ENCODE results near the gene ARHGAP28.
"Not testable (repeated sequence)": the region's sequence is repeated elsewhere in the genome, so short reads cannot be mapped to it uniquely, and the experiment has no call there.

Gene ARHGAP28

GRCh38 chr18:6776188-6776587 is 46.7 kb downstream of the ARHGAP28 start:
- no peak for DNase-seq

DNA sequence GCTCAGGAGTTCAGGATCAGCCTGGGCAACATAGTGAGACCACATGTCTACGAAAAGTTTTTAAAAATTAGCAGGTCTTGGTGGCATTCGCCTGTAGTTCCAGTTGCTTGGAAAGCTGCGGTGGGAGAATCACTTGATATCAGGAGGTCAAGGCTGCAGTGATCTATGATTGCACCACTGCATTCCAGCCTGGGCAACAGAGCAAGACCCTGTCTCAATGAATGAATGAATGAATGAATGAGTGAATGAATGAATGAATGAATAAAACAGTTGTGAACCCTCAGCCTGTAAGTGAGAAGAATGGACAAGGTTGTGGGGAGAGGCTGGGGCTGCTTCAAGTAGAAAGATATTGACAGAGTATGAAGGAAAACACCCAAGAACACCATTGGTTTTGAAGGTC is 48.0 kb downstream of the ARHGAP28 start:
- DNase-seq: no peak

- no peak for DNase-seq
These were observed 49.1 kb downstream of the ARHGAP28 start for GRCh38 chr18:6778459-6779247.

GRCh38 chr18:6781142-6781714 is 51.7 kb downstream of the ARHGAP28 start:
- no peak for DNase-seq

DNA sequence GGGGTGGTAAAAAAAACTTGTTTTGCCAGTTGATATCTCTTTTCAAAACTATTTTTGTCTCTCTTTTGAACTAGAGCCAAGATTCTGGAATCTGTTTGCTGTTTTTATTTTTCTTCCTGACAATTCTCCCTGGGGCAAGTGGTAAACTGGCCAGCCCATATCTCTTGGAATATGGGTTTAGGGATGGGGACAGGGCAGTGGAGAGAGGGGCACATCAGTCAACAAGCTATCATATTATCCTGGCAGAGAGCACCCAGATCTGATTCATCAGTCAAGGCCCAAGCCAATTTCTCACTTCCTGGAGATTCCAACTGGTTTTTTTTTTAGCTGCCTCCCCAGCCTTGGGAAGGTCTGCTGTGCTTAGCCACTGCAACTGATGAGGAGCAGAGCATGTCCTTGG is 52.3 kb downstream of the ARHGAP28 start:
- DNase-seq: no peak

DNA sequence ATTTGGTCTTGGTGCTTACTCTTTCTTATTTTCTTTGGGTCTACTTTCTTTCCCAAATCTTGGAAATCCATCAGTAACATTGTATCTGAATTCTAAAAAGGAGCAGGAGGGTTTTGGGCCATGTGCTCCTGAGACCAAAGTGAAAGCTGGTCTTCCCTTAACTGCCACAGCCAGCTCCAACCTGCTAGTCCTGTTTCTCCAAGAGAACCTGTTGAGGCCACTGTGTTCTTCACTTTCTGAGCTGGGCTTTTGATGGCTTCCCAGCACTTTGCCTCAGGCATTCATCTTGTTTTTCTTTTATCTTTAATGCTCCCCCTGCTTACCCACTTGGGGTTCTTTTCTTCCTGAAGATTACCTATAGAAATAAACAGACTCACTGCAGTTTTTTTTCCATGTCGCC is 53.3 kb downstream of the ARHGAP28 start:
- DNase-seq: no peak

DNA sequence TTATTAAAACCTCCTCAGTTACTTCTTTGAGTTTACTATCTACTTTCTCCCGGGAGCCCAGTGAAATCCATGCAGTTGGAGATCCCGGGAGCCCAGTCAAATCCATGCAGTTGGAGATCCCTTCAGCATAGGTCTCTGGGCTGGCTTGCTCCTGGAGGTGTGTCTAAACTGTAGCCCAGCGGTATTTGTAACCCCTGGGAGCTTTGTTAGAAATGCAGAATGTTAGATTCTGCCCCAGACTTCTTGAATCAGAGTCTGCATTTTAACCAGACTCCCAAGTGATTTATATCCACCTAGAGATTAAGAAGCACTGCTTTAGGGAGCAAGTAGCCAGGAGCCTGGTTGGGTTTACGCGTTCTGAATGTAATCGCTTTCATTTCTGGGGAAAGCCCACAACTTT is 54.5 kb downstream of the ARHGAP28 start:
- no peak for DNase-seq

DNA sequence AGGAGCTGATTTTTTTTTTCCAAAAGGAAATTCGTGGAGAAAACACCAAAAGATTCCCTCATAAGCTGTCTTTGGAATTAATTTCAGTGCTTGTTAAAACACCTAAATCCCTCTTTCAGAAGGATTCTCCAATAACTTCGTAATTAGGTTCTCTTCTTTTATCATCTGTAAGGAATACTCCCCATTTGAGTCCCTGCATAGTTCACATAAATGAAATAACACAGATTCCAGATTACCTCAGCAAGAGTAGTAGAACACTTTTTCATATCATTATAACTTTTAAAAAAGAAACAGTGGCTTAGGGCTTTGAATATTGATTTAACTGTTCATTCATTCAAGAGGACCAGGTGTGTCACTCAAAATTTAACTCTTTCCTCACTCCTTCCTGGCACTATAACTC is 55.5 kb downstream of the ARHGAP28 start:
- DNase-seq: no peak

- DNase-seq: no peak
These were observed 55.9 kb downstream of the ARHGAP28 start for GRCh38 chr18:6785411-6785810.

DNA sequence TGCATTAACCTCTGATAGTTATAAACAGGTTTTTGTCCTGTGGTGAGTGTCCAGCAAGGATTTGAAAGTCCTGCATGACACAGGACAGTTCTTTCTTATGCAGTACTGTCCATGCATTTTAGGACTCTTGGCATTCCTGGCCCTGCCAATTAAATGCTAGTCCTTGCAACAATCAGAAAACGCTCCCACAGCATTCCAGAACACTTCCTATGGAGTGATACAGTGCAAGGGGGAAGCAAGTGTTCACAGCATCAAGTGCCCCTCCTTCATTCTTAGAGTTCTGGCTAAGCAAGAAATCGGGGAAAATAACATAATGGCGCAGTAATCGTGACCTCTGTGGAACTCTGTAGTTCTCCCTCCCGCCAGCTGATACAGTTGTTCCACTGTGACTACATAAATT is 62.9 kb downstream of the ARHGAP28 start:
- no peak for DNase-seq

DNA sequence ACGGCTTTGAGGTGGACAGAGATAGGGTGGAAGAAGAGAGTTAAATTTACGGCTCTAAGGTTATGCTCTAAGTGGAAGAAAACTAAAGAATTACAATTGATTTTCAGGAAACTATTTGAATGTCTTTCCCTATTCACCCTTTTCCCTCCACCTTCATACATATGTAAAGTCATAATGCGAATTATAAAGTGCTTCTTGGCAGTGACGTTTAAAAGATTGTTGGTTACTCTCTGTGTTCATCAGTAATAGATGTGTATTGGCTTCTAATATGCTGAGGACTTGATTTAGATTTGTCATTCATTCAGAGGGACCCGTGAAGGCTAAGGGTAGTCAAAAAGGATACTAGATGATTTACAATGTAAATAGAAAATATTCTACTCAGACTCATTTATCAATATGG is 63.9 kb downstream of the ARHGAP28 start:
- no peak for DNase-seq

DNA sequence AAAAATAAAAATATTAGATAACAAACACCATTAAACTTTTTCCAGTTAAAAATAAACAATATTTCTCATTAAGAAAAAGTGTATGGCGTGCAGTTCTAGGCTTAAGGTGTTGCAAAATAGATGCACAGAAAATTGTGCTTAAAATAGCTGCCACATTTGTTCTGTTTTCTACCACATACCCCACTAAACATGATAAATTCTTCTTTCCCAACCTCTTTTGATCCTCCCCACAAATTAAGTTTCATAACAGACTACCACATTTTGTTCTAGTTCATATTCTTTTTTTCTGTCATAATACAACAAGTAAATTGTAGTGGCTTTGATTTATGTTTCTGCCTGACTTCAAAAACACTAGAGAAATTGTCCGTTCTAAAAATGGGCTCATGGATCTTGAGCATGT is 64.5 kb downstream of the ARHGAP28 start:
- DNase-seq: no peak

- DNase-seq: no peak
These were observed 65.8 kb downstream of the ARHGAP28 start for GRCh38 chr18:6795307-6795706.

DNA sequence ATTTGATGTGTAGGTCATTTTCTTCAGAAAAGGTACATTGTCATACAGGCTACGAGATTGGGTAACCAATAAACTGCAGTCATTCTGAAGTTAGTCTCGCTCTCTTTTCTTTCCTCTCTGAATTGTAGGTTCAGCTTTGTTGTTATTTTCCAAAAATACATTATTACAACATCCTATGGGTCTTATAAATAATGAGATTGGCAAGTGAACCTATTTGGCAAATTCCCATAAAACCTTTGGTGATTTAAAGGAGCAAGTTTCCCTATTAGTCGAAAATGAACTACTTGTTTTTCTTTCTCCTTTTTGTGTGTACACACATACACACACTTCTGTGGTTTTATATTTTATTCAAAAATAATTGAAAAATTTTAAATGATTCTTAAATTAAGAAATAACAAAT is 67.0 kb downstream of the ARHGAP28 start:
- DNase-seq: no peak

DNA sequence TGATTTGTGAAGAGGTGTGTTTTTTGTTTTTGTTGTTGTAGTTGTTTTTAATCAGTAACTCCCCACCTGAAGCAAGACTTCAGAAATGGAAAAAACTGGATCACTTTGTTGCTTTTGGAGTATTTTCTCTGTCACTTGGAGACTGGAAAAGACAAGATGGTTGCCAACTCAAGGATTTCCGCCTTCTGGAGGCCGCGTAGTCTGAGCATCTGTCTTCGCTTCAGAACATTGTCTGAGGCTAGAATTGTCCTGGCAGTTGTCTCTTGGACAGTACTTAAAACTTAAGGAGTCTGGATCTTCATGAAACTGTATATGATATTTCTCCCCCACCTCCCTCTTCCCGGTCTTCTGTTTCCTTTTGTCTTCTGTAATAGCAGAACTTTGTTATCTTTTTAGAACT is 67.7 kb downstream of the ARHGAP28 start:
- DNase-seq: no peak

- DNase-seq: no peak
These were observed 69.4 kb downstream of the ARHGAP28 start for GRCh38 chr18:6798896-6799295.

GRCh38 chr18:6800309-6800708 is 70.8 kb downstream of the ARHGAP28 start:
- not testable (repeated sequence) for DNase-seq

- no peak for DNase-seq
These were observed 78.2 kb downstream of the ARHGAP28 start for GRCh38 chr18:6807515-6808257.

DNA sequence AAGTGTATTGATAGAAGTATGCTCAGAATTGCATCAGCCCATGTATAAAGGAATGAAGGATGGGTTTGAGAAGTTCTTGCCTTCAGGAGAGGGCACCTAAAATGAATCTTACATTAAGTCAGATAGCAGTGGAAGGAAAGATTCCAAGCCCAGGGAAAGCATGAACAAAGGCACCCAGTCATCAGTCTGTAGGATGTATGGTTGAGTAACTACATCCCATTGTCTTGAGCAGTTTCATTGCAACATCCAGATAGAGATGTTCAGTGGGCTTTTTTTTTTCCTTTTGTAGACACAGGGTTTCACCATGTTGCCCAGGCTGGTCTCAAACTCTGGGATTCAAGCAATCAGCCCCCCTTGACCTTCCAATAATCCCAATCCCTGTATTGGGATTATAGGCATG is 80.7 kb downstream of the ARHGAP28 start:
- DNase-seq: no peak

DNA sequence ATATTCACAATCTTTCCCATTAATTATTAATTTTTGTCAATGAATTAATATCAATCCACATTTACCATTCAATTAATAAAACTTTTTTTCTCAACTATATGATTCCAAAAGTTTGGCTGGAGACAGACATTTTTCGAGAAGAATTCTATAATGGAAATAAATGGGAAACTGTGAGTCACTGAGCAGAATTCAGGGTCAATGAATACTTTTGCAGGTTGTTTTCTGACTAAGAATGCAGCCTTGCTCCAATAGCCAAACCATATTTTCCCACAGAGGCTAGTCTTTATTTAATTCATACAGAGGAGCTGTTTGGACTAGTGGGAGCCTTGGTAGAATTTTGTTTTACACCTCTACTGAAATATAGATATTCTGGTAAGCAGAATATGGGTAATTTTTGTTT is 82.3 kb downstream of the ARHGAP28 start:
- no peak for DNase-seq

GRCh38 chr18:6814882-6815425 is 85.4 kb downstream of the ARHGAP28 start:
- DNase-seq: no peak

DNA sequence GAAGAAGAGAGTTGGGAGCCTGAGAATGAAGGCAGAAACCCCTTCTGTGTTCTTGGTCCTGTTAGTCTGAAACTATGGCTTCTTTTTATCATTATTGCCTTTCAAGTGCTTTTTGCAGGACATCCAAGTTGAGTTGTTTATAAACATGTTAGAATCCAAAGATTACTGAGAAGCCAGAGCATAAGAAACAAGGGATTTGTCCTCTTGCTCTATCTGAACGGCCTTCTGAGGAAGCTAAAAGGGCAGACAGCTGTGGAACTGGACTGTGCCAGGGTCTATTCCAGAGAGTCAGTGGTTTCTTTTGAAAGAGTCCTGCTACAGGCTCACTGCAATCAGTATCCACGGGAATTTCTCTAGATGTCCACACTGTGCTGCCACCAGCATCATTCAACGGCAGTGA is 86.6 kb downstream of the ARHGAP28 start:
- no peak for DNase-seq

DNA sequence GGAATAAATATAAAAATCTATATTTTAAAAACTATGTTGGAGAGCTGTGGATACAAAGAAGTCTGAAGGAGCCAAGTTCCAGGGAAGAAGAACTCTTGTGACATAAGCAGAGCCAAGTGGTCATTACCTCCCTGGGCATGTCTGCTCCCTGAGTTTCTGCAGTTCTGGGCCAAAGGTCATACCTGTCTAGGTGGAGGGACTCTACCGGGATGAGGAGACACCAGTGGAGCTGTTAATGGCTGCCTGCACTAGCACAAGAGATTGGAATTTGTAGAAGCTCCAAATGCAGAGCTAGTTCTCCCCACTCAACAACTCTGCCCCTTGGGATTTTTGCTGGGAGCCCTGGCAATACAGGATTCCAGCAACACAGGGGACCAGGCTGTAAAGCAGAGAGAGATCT is 89.8 kb downstream of the ARHGAP28 start:
- DNase-seq: no peak

DNA sequence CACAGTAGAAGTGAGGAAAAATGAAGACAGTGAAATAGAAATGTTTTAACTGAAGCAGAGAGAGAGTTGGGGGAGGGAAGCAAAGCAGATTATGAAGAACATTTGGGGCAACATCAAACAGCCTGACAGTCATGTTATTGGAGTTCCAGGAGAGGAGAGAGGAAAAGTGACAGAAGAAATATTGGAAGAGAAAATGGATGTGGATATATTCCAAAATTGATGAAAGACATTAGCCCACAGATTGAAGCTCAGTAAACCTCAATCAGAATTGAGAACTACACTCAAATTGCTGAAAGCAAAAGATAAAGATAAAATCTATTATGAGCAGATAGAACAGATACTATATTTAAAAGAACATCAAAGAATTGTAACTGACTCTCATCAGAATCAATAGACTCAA is 90.8 kb downstream of the ARHGAP28 start:
- no peak for DNase-seq
